Sigmoid colon (tissue), 4 donors: Measurements from ENCODE around the gene TMPRSS4.

ENCODE experiments used
- POLR2A ChIP-seq, 2 donors: fragments of 450-650 bp; IDR thresholded peaks; one replicate each; pipeline ENCODE4 v1.6.1; 2016; ENCODE audit warnings: antibody characterized with exemption in 2 of 2, mild to moderate bottlenecking in 2 of 2, moderate library complexity in 2 of 2
- POLR2AphosphoS5 ChIP-seq, 4 donors: sonication (generic); formaldehyde crosslinking; IDR thresholded peaks; one replicate each; pipeline ENCODE4 v1.6.1; 2017; ENCODE audit warnings: antibody characterized with exemption in 4 of 4
- TF ChIP-seq, protein P1 (sequence below), 4 experiments: fragments of 450-650 bp in 3 of 4; fragments of 200-600 bp in 1 of 4; IDR thresholded peaks; one replicate each; pipeline ENCODE4 v1.5.1; 2016 to 2019; ENCODE audit warnings: antibody characterized with exemption in 4 of 4, mild to moderate bottlenecking in 3 of 4, moderate library complexity in 2 of 4

DNA sequence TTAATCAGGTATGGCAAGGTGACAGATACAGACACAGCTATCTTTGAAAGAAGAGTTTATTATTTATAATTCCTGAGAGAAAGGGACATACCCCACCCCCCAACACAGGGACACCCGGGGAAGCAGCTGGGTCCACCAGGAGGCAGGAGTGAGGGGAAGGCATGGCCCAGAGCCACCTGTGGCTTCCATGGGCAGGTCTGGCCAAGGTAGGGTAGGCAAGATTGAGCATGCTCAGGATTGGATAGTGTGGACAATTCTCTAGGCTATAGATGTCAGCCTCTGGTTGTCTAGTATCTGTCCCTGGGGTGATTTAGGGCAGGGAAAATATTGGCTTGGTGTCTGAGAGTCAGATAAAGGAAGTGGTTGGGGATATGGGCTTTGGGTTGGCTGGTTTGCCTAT, 37.4 kb downstream of the TMPRSS4 start:
- TF ChIP-seq POLR2A (IDR thresholded peaks at IDR 0.05) (no peak), POLR2AphosphoS5 (IDR thresholded peaks at IDR 0.05) (no peak)
- TF ChIP-seq, protein P1, sequence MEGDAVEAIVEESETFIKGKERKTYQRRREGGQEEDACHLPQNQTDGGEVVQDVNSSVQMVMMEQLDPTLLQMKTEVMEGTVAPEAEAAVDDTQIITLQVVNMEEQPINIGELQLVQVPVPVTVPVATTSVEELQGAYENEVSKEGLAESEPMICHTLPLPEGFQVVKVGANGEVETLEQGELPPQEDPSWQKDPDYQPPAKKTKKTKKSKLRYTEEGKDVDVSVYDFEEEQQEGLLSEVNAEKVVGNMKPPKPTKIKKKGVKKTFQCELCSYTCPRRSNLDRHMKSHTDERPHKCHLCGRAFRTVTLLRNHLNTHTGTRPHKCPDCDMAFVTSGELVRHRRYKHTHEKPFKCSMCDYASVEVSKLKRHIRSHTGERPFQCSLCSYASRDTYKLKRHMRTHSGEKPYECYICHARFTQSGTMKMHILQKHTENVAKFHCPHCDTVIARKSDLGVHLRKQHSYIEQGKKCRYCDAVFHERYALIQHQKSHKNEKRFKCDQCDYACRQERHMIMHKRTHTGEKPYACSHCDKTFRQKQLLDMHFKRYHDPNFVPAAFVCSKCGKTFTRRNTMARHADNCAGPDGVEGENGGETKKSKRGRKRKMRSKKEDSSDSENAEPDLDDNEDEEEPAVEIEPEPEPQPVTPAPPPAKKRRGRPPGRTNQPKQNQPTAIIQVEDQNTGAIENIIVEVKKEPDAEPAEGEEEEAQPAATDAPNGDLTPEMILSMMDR (IDR thresholded peaks at IDR 0.05) = no peak
